HepG2 (cell line): ENCODE results near the gene RPS6KA3. TPM values are rescaled to one million over a fixed set of nuclear protein-coding genes. Genes with fewer than 3 reads are reported as not detected.

Experiments
- ATAC-seq: fragments of 200-7000 bp; cut with Tn5 transposase; 3 replicates; pipeline ENCODE4 v1.9.1; 2020; ENCODE audit warnings: mild to moderate bottlenecking, moderate library complexity
- BruUV-seq: library from RNA; stranded (reverse); fragments of 400-500 nt; replicated peaks from 2 replicates; lab custom pipeline; 2021; lab: Mats Ljungman, UMichigan
- CTCF ChIA-PET: fragments of 300-600 bp; formaldehyde crosslinking; extraction: SDS; loops from one replicate; lab custom pipeline; 2021; ENCODE audit warnings: low total read pairs, inconsistent platforms, low intra/inter-chr PET ratio; lab: Yijun Ruan, JAX
- POLR2A ChIA-PET: fragments of 350-600 bp; sonication (Branson Sonifier 250); formaldehyde crosslinking; loops from one replicate; lab custom pipeline; 2020; ENCODE audit warnings: antibody characterized with exemption, inconsistent platforms; lab: Yijun Ruan, JAX
- DNase-seq: peaks from one replicate; pipeline ENCODE4 v3.0.0-alpha.2; 2015; ENCODE audit warnings: low spot score
- FAIRE-seq: peaks from 3 replicates; lab custom pipeline; 2011; peaks lifted over from hg19 to GRCh38; lab: Jason Lieb, UNC
- H2AFZ ChIP-seq: one replicate; pipeline ENCODE4 v1.6.1; 2011; ENCODE audit warnings: low read length, inconsistent platforms
- H3K27ac ChIP-seq: fragments of 300-600 bp; 3 replicates; pipeline ENCODE4 v1.8.0; 2011; ENCODE audit warnings: mixed run types, mild to moderate bottlenecking, mixed read lengths, low read length, inconsistent platforms; ENCODE audit not compliant: insufficient read depth; ENCODE audit errors: extremely low read length
- H3K27me3 ChIP-seq, 2 experiments: fragments of 200-600 bp in 1 of 2; 2 replicates in 1 of 2; 3 replicates in 1 of 2; pipeline versions ENCODE4 v1.6.0 to v1.8.0; 2011; ENCODE audit warnings: low read length in 2 of 2, mild to moderate bottlenecking in 2 of 2, moderate library complexity in 2 of 2, inconsistent platforms in 1 of 2; ENCODE audit not compliant: insufficient read depth in 2 of 2, control insufficient read depth in 1 of 2
- H3K36me3 ChIP-seq, 2 experiments: fragments of 200-600 bp in 1 of 2; replicated peaks in 1 of 2; 2 replicates in 1 of 2; 3 replicates in 1 of 2; pipeline versions ENCODE4 v1.5.1 to v1.8.0; 2011; ENCODE audit warnings: low read length in 2 of 2, inconsistent platforms in 1 of 2; ENCODE audit not compliant: insufficient read depth in 2 of 2, control insufficient read depth in 1 of 2
- H3K4me1 ChIP-seq: 2 replicates; pipeline ENCODE4 v1.5.1; 2012; ENCODE audit warnings: low read length, inconsistent platforms; ENCODE audit not compliant: insufficient read depth
- H3K4me2 ChIP-seq: 2 replicates; pipeline ENCODE4 v1.6.0; 2011; ENCODE audit warnings: low read depth, low read length, inconsistent platforms
- H3K4me3 ChIP-seq, 3 experiments: fragments of 200-600 bp in 1 of 3; sonication (generic), shearing (Covaris generic) in 1 of 3; replicated peaks in 1 of 3; 2 replicates each; pipeline ENCODE4 v1.5.1; 2011 to 2016; ENCODE audit warnings: low read length in 3 of 3, inconsistent platforms in 2 of 3, low read depth in 2 of 3, mild to moderate bottlenecking in 2 of 3, control low read depth in 1 of 3, mixed read lengths in 1 of 3; ENCODE audit not compliant: insufficient read depth in 1 of 3
- H3K79me2 ChIP-seq: one replicate; pipeline ENCODE4 v1.6.1; 2011; ENCODE audit warnings: low read length, inconsistent platforms; ENCODE audit not compliant: insufficient read depth
- H3K9ac ChIP-seq: 2 replicates; pipeline ENCODE4 v1.6.0; 2011; ENCODE audit warnings: mild to moderate bottlenecking, low read depth, low read length, inconsistent platforms; ENCODE audit not compliant: insufficient read depth
- H3K9me3 ChIP-seq: 2 replicates; pipeline ENCODE4 v1.5.1; 2012; ENCODE audit warnings: mild to moderate bottlenecking, low read length
- H4K20me1 ChIP-seq: 2 replicates; pipeline ENCODE4 v1.6.0; 2011; ENCODE audit warnings: inconsistent platforms, mild to moderate bottlenecking, low read length, moderate library complexity; ENCODE audit not compliant: insufficient read depth
- GZF1 ChIP-seq: sonication (generic); formaldehyde crosslinking; IDR thresholded peaks from 2 replicates; pipeline ENCODE4 v1.5.1; 2020; ENCODE audit warnings: mild to moderate bottlenecking, missing genetic modification reagents
- HNRNPUL1 ChIP-seq: fragments of 200-400 bp; formaldehyde crosslinking; IDR thresholded peaks from 2 replicates; pipeline ENCODE4 v1.6.1; 2017; ENCODE audit warnings: low read depth, mild to moderate bottlenecking, low read length, moderate library complexity
- KAT8 ChIP-seq: IDR thresholded peaks from 2 replicates; pipeline ENCODE4 v1.6.1; 2016; ENCODE audit warnings: missing genetic modification reagents, missing compliant biosample characterization
- LCORL ChIP-seq, 2 experiments: fragments of 450-650 bp in 1 of 2; sonication (generic) in 1 of 2; formaldehyde crosslinking in 1 of 2; IDR thresholded peaks; 2 replicates each; pipeline versions ENCODE4 v1.5.0 to v1.6.1; 2017 to 2020; ENCODE audit warnings: antibody characterized with exemption in 1 of 2, missing genetic modification reagents in 1 of 2
- NAIF1 ChIP-seq: sonication (generic); formaldehyde crosslinking; IDR thresholded peaks from 2 replicates; pipeline ENCODE4 v1.5.0; 2020; ENCODE audit warnings: mild to moderate bottlenecking, missing genetic modification reagents, borderline replicate concordance
- NCOA1 ChIP-seq: sonication (generic); formaldehyde crosslinking; IDR thresholded peaks from 2 replicates; pipeline ENCODE4 v1.9.0; 2021; ENCODE audit warnings: missing genetic modification reagents
- RBM22 ChIP-seq: fragments of 200-400 bp; formaldehyde crosslinking; optimal IDR thresholded peaks from 2 replicates; pipeline ENCODE3; 2017; ENCODE audit warnings: mild to moderate bottlenecking, low read length, moderate library complexity
- SATB2 ChIP-seq: sonication (generic); formaldehyde crosslinking; IDR thresholded peaks from 2 replicates; pipeline ENCODE4 v1.5.0; 2020; ENCODE audit warnings: missing genetic modification reagents
- XRCC5 ChIP-seq: fragments of 200-400 bp; formaldehyde crosslinking; optimal IDR thresholded peaks from 2 replicates; pipeline ENCODE3; 2017; ENCODE audit warnings: mild to moderate bottlenecking, low read length
- ZKSCAN5 ChIP-seq: sonication (generic); formaldehyde crosslinking; IDR thresholded peaks from 2 replicates; pipeline ENCODE4 v1.5.1; 2020; ENCODE audit warnings: mild to moderate bottlenecking, missing genetic modification reagents
- ZNF460 ChIP-seq: sonication (generic); formaldehyde crosslinking; IDR thresholded peaks from 2 replicates; pipeline ENCODE4 v1.5.1; 2020; ENCODE audit warnings: missing genetic modification reagents, mild to moderate bottlenecking, borderline replicate concordance
- ZNF512B ChIP-seq: sonication (generic); formaldehyde crosslinking; IDR thresholded peaks from 2 replicates; pipeline ENCODE4 v1.5.1; 2020; ENCODE audit warnings: missing genetic modification reagents, mild to moderate bottlenecking, borderline replicate concordance
- ZNF614 ChIP-seq: IDR thresholded peaks from 2 replicates; pipeline ENCODE4 v1.6.1; 2018; ENCODE audit warnings: missing biosample characterization, missing genetic modification reagents, inconsistent platforms, borderline replicate concordance
- WGBS: methylation state at CpG from one replicate; pipeline ENCODE4 v1.1.6; 2017; ENCODE audit warnings: low lambda C conversion rate; 5-methylcytosine and 5-hydroxymethylcytosine counted together
- in situ Hi-C: cut with HindIII; loops from 2 replicates; pipeline ENCODE4 v1.10.0; 2017; ENCODE audit warnings: low pct_unique_long_range_greater_than_20kb; ENCODE audit not compliant: extremely low pct_ligation_motif_present
- intact Hi-C: fragments of 100-400 bp; cut with micrococcal nuclease; formaldehyde crosslinking; loops from one replicate; pipeline ENCODE4 v1.10.0; 2022; ENCODE audit not compliant: unreplicated experiment
- polyA plus RNA-seq, 8 experiments: library from polyadenylated mRNA; depleted of rRNA in 3 of 8; stranded (reverse) in 7 of 8; unstranded in 1 of 8; fragments of >200 nt; fragmentation: Illumina TruSeq in 4 of 8; extraction: Trizol in 4 of 8; gene quantifications; 2 replicates each; pipeline versions ENCODE4 v1.2.1 to v1.2.3, GENCODE V29; 2011 to 2016; ENCODE audit warnings: low read depth in 4 of 8, missing spikeins in 1 of 8, mixed read lengths in 1 of 8; ENCODE audit not compliant: insufficient read depth in 1 of 8
- total RNA-seq, 5 experiments: library from RNA; depleted of rRNA; stranded (reverse); fragments of >200 nt; fragmentation: Illumina TruSeq; extraction: Trizol; gene quantifications; 2 replicates each; pipeline ENCODE4 v1.2.3, GENCODE V29; 2016; ENCODE audit warnings: low read depth in 1 of 5
- TF ChIP-seq, protein P1 (sequence below), 2 experiments: sonication (generic) in 1 of 2; formaldehyde crosslinking in 1 of 2; IDR thresholded peaks; 2 replicates each; pipeline versions ENCODE4 v1.4.0 to v1.6.1; 2018 to 2020; ENCODE audit warnings: missing genetic modification reagents in 2 of 2, borderline replicate concordance in 1 of 2, low read depth in 1 of 2, mild to moderate bottlenecking in 1 of 2, missing biosample characterization in 1 of 2

RPS6KA3 gene
- total and polyA plus RNA-seq, 2 of the 13 experiments (the other 11 are each of a cell fraction or from before 2014, with no cell fraction given) = 314 to 357 TPM

- in situ Hi-C loops = no loop called here
- WGBS = 96% methylated on average over 2 of the region's 2 CpGs
Measured at GRCh38 chrX:20173313-20173712, 93.4 kb downstream of the RPS6KA3 start.

GRCh38 chrX:20171887-20172286 is 94.8 kb downstream of the RPS6KA3 start:
- Histone ChIP-seq H3K4me3 (no peak overlapping the region), H3K79me2 (no peaks in the 10 kb centered on the region), H3K9ac (no peak overlapping the region), H2AFZ (no peak overlapping the region), H3K4me2 (no peak overlapping the region), H3K36me3 (peaks cover 4 to 59% of the 10 kb centered on the region in 2 experiments), H3K4me1 (no peaks in the 10 kb centered on the region), H4K20me1 (peaks cover 2% of the 10 kb centered on the region; the same call in 1 of the 2 replicates), H3K9me3 (no peaks in the 10 kb centered on the region), H3K27me3 (no peaks in the 10 kb centered on the region), H3K27ac (no peak overlapping the region)
- ATAC-seq (no peak), FAIRE-seq (no peak), DNase-seq (no peak)
- WGBS = 95% methylated on average over 3 of the region's 3 CpGs
- BruUV-seq = no TSS peak
- intact Hi-C loops (no loop called here), in situ Hi-C loops (no loop called here)
- ChIA-PET CTCF (no interaction called here), POLR2A (no interaction called here)
- TF ChIP-seq HNRNPUL1 (no peak), NAIF1 (CRISPR knock-in tag) (no peak), SATB2 (CRISPR knock-in tag) (no peak), GZF1 (CRISPR knock-in tag) (no peak), NCOA1 (CRISPR knock-in tag) (no peak), ZNF512B (CRISPR knock-in tag) (no peak), XRCC5 (no peak), KAT8 (CRISPR knock-in tag) (no peak)

More at GRCh38 chrX:20173313-20173712, 93.4 kb downstream of the RPS6KA3 start:
- Histone ChIP-seq H3K4me1 (no peaks in the 10 kb centered on the region), H3K9ac (no peak overlapping the region), H3K9me3 (no peaks in the 10 kb centered on the region), H3K4me2 (no peak overlapping the region), H2AFZ (no peak overlapping the region), H3K27me3 (no peaks in the 10 kb centered on the region), H3K4me3 (no peak overlapping the region), H3K36me3 (peaks cover 5 to 59% of the 10 kb centered on the region in 2 experiments), H3K79me2 (no peaks in the 10 kb centered on the region), H3K27ac (no peak overlapping the region), H4K20me1 (peaks cover 4% of the 10 kb centered on the region; the same call in 1 of the 2 replicates)
- BruUV-seq = no TSS peak
- no peak for DNase-seq
- ChIA-PET POLR2A (no interaction called here), CTCF (no interaction called here)
- TF ChIP-seq LCORL (IDR thresholded peaks at IDR 0.05) (no peak), LCORL (CRISPR knock-in tag; IDR thresholded peaks at IDR 0.05) (no peak), ZNF460 (CRISPR knock-in tag) (no peak), RBM22 (peak; percentile 96), ZNF614 (no peak), ZKSCAN5 (CRISPR knock-in tag) (no peak)
- TF ChIP-seq, protein P1, sequence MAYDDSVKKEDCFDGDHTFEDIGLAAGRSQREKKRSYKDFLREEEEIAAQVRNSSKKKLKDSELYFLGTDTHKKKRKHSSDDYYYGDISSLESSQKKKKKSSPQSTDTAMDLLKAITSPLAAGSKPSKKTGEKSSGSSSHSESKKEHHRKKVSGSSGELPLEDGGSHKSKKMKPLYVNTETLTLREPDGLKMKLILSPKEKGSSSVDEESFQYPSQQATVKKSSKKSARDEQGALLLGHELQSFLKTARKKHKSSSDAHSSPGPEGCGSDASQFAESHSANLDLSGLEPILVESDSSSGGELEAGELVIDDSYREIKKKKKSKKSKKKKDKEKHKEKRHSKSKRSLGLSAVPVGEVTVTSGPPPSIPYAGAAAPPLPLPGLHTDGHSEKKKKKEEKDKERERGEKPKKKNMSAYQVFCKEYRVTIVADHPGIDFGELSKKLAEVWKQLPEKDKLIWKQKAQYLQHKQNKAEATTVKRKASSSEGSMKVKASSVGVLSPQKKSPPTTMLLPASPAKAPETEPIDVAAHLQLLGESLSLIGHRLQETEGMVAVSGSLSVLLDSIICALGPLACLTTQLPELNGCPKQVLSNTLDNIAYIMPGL (CRISPR knock-in tag; IDR thresholded peaks at IDR 0.05; ENCODE audit: borderline replicate concordance in 1 of 2, low read depth in 1 of 2) = no peak
- intact Hi-C loops = no loop called here
- no peak for ATAC-seq
- no peak for FAIRE-seq
